Ectodermal cell (in vitro differentiated cells): ENCODE results near the gene TOMM5.

Experiments used
- H3K27ac ChIP-seq: 2 replicates; pipeline ENCODE4 v1.7.0; 2013; ENCODE audit warnings: mild to moderate bottlenecking, low read depth, low read length; ENCODE audit not compliant: insufficient read depth, poor library complexity, severe bottlenecking
- H3K27me3 ChIP-seq: 2 replicates; pipeline ENCODE4 v1.7.0; 2013; ENCODE audit warnings: mild to moderate bottlenecking, low read length; ENCODE audit not compliant: insufficient read depth, control insufficient read depth, poor library complexity, severe bottlenecking
- H3K36me3 ChIP-seq: one replicate; pipeline ENCODE4 v1.7.0; 2013; ENCODE audit warnings: low read length; ENCODE audit not compliant: control insufficient read depth, insufficient read depth
- H3K4me1 ChIP-seq: one replicate; pipeline ENCODE4 v1.7.0; 2013; ENCODE audit warnings: low read length; ENCODE audit not compliant: control insufficient read depth, insufficient read depth
- H3K4me3 ChIP-seq: 2 replicates; pipeline ENCODE4 v1.7.0; 2013; ENCODE audit warnings: low read depth, low read length, control low read depth; ENCODE audit not compliant: insufficient read depth
- H3K9me3 ChIP-seq: 2 replicates; pipeline ENCODE4 v1.7.0; 2013; ENCODE audit warnings: mild to moderate bottlenecking, low read length, moderate library complexity; ENCODE audit not compliant: control insufficient read depth
- WGBS, 2 experiments: methylation state at CpG; one replicate each; pipeline ENCODE4 v1.1.7; 2013; ENCODE audit warnings: missing lambda C conversion rate in 2 of 2; 5-methylcytosine and 5-hydroxymethylcytosine counted together

Gene TOMM5

DNA sequence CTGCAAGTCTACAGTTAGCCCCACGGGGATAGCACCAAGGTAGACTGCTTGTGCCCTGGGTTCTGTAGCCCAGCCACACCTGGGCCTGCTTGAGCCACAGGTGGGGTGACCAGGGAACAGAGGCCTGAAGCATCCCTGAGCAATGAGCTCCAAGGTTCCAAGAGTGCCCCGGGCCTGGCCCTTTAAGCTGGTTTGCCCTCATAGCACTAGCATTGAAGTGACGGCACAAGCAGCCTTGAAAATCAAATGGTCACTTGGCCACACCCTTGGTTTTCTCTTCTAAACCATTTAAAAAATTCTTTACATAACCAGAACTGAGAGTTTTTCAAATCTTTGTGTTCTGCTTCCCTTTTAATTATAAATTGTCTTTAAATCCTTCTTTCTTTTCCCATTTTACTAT lies 40.9 kb downstream of the TOMM5 start:
- H3K4me1 ChIP-seq = no peaks in the 10 kb centered on the region
- no peaks in the 10 kb centered on the region for H3K9me3 ChIP-seq
- H3K4me3 ChIP-seq = no peak overlapping the region
- WGBS, 2 experiments = 90 to 92% methylated on average over 3 of the region's 3 CpGs
- peaks cover 3% of the 10 kb centered on the region for H3K36me3 ChIP-seq
- no peaks in the 10 kb centered on the region for H3K27me3 ChIP-seq
- H3K27ac ChIP-seq = no peak overlapping the region

GRCh38 chr9:37550781-37551180 lies 41.6 kb downstream of the TOMM5 start:
- 88 to 96% methylated on average over 1 of the region's 1 CpG for WGBS, 2 experiments
- Histone ChIP-seq H3K4me1 (no peaks in the 10 kb centered on the region), H3K27ac (no peak overlapping the region), H3K36me3 (peaks cover 3% of the 10 kb centered on the region), H3K9me3 (no peaks in the 10 kb centered on the region), H3K27me3 (no peaks in the 10 kb centered on the region), H3K4me3 (no peak overlapping the region)

DNA sequence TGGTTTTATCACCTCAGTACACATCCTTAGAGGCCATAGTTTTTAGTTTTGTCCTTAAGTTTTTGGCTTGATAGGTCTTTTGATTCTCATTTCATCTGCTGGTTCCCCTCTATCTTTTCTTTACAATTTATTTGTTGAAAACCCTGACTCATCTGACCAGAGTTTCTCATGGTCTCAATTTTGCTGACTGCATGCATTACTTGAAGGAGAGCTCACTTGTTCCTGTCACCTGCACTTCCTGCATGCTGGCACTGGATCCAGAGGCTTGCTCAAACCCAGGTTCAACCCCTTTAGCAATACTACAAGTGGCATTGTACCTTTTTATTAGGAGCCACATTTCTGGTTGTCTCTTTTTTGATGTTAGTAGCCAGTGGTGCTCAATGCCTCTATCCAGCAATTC lies 42.9 kb downstream of the TOMM5 start:
- H3K36me3 ChIP-seq = peaks cover 3% of the 10 kb centered on the region
- H3K27me3 ChIP-seq = no peaks in the 10 kb centered on the region
- H3K4me3 ChIP-seq = no peak overlapping the region
- H3K27ac ChIP-seq = no peak overlapping the region
- H3K9me3 ChIP-seq = no peaks in the 10 kb centered on the region
- no peaks in the 10 kb centered on the region for H3K4me1 ChIP-seq

DNA sequence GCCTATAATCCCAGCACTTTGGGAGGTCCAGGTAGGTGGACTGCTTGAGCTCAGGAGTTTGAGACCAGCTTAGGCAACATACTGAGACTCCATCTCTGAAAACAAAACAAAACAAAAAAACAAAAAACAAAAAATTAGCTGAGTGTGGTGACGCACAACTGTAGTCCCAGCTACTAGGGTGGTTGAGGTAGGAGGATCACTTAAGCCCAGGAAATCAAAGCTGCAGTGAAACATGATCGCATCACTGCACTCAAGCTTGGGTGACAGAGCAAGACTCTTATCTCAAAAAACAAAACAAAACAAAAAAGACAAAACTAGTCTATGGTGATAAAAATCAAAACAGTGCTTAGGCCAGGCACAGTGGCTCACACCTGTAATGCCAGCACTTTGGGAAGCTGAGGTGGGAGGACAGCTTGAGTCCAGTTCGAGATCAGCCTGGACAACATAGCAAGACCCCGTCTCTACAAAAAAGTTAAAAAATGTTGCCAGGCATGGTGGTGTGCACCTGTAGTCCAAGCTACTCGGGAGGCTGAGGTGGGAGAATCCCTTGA lies 45.0 kb downstream of the TOMM5 start:
- no peak overlapping the region for H3K4me3 ChIP-seq
- H3K27me3 ChIP-seq = no peaks in the 10 kb centered on the region
- H3K4me1 ChIP-seq = no peaks in the 10 kb centered on the region
- no peak overlapping the region for H3K27ac ChIP-seq
- 90 to 94% methylated on average over 5 of the region's 5 CpGs for WGBS, 2 experiments
- peaks cover 3% of the 10 kb centered on the region for H3K36me3 ChIP-seq
- H3K9me3 ChIP-seq = no peaks in the 10 kb centered on the region

DNA sequence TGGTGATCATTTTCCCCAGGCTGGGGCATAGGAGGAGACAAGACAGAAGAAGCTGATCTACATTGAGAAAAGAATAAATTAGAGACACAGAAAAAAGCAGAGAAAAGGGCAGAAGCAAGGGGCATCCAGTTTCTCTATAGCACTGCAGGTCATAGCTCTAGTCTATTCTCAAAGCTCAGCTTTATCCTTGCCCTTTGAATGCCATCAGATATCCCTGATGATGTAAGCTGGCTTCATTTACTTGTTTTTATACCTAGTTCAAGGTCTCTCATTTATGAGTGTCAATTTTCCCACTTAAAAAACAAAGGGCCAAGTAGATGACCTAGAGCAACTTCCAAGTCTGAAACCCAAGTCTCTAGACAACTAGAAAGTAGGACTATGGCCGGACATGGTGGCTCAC lies 48.9 kb downstream of the TOMM5 start:
- H3K36me3 ChIP-seq = peaks cover 11% of the 10 kb centered on the region
- H3K4me3 ChIP-seq = no peak overlapping the region
- H3K4me1 ChIP-seq = no peaks in the 10 kb centered on the region
- 91 to 96% methylated on average over 1 of the region's 1 CpG for WGBS, 2 experiments
- no peaks in the 10 kb centered on the region for H3K27me3 ChIP-seq
- no peak overlapping the region for H3K27ac ChIP-seq
- H3K9me3 ChIP-seq = no peaks in the 10 kb centered on the region

GRCh38 chr9:37542895-37543294 lies 49.5 kb downstream of the TOMM5 start:
- peaks cover 13% of the 10 kb centered on the region for H3K36me3 ChIP-seq
- no peaks in the 10 kb centered on the region for H3K9me3 ChIP-seq
- H3K27me3 ChIP-seq = no peaks in the 10 kb centered on the region
- H3K4me1 ChIP-seq = no peaks in the 10 kb centered on the region
- H3K27ac ChIP-seq = no peak overlapping the region
- 70 to 72% methylated on average over 1 of the region's 1 CpG for whole genome bisulfite sequencing, 2 experiments
- no peak overlapping the region for H3K4me3 ChIP-seq

DNA sequence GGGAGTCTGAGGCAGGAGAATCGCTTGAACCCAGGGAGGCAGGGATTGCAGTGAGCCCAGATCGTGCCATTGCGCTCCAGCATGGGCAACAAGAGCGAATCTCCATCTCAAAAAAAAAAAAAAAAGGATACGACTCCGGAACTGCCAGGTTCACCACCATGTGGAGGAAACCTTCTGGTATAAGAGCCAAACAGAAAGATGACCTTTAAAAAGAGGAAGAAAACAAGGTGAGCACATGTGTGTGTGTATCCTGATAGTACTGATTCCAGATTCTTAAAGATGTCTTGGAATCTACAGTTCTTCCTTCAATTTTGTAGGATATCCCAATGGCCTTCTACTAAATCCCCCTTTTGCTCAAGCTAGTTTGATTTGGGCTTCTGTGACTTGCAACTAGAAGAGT lies 49.9 kb downstream of the TOMM5 start:
- Histone ChIP-seq H3K27me3 (no peaks in the 10 kb centered on the region), H3K27ac (no peak overlapping the region), H3K36me3 (peaks cover 14% of the 10 kb centered on the region), H3K4me3 (no peak overlapping the region), H3K4me1 (no peaks in the 10 kb centered on the region), H3K9me3 (no peaks in the 10 kb centered on the region)
- 91 to 98% methylated on average over 6 of the region's 6 CpGs for WGBS, 2 experiments

DNA sequence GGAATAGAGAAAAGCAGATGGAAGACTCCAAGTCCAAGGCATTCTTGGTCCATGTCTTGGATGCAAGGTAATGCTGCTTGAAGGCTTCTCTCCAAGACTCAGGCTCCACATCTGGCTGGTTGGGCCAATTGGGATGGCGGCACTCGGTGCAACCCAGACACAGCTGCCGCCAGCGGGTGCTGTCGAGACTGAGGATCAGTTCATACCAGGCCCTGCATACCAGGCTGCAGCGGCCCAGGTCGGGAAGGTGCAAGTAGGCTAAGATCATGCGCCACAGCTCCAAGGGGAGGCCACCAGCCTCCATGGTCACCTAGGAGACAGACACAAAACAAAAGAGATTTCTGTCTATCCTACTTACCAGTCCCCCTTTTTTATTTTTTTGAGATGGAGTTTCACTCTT lies 50.9 kb downstream of the TOMM5 start:
- no peaks in the 10 kb centered on the region for H3K4me1 ChIP-seq
- no peaks in the 10 kb centered on the region for H3K27me3 ChIP-seq
- H3K4me3 ChIP-seq = no peak overlapping the region
- 96% methylated on average over 8 of the region's 8 CpGs for WGBS, 2 experiments
- H3K27ac ChIP-seq = no peak overlapping the region
- H3K36me3 ChIP-seq = peaks cover 22% of the 10 kb centered on the region
- H3K9me3 ChIP-seq = no peaks in the 10 kb centered on the region

GRCh38 chr9:37540634-37541033 lies 51.8 kb downstream of the TOMM5 start:
- no peak overlapping the region for H3K4me3 ChIP-seq
- H3K27me3 ChIP-seq = no peaks in the 10 kb centered on the region
- no peak overlapping the region for H3K27ac ChIP-seq
- no peaks in the 10 kb centered on the region for H3K4me1 ChIP-seq
- peaks cover 27% of the 10 kb centered on the region for H3K36me3 ChIP-seq
- 96% methylated on average over 3 of the region's 3 CpGs for WGBS, 2 experiments
- no peaks in the 10 kb centered on the region for H3K9me3 ChIP-seq

- Histone ChIP-seq H3K36me3 (peaks cover 27% of the 10 kb centered on the region), H3K27ac (no peak overlapping the region), H3K9me3 (no peaks in the 10 kb centered on the region)
Measured at GRCh38 chr9:37539634-37540033, 52.8 kb downstream of the TOMM5 start.

More at GRCh38 chr9:37539634-37540033, 52.8 kb downstream of the TOMM5 start:
- no peaks in the 10 kb centered on the region for H3K27me3 ChIP-seq
- H3K4me3 ChIP-seq = no peak overlapping the region
- no peaks in the 10 kb centered on the region for H3K4me1 ChIP-seq
